ENCODE measurements around the gene SLC10A7. TPM values are rescaled to one million over a fixed set of nuclear protein-coding genes. Genes with fewer than 3 reads are reported as not detected.

The SLC10A7 gene
- polyA plus RNA-seq, 1 donor (not counting 4 experiments of a cell fraction or from before 2014, with no cell fraction given) = 12.7 TPM

DNA sequence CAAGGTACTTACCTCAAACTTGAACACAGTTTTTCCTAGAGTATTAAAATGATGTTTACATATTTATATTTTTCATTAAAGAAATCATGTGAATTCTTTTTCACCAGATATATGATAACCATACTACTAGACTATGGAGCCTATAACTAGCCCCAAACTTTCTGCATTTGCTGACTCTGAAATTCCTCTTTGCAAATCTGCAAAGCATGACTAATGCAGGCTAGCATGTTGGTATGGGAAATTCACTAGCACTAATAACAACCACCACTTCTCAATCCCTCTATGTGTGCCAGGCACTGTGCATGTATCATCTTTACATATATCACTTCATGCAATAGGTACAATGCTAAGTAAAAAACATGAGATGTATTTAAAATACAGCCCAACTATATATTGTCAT lies 51.1 kb downstream of the SLC10A7 start:
- no peak overlapping the region for H2AFZ ChIP-seq (ENCODE audit: control insufficient read depth, low read length)
- no peak overlapping the region for H3K4me3 ChIP-seq (ENCODE audit: control insufficient read depth in 2 of 3, extremely low read depth in 1 of 3, insufficient read depth in 2 of 3, low read depth in 1 of 3, low read length in 3 of 3)
- H3K36me3 ChIP-seq (ENCODE audit: control insufficient read depth in 2 of 2, extremely low read depth in 1 of 2, insufficient read depth in 2 of 2, low read length in 2 of 2) = no peaks in the 10 kb centered on the region
- H3K9me3 ChIP-seq (ENCODE audit: control insufficient read depth, low read depth, low read length) = no peaks in the 10 kb centered on the region
- no peaks in the 10 kb centered on the region for H3K79me2 ChIP-seq (ENCODE audit: control insufficient read depth, insufficient read depth, low read length)
- dilution Hi-C loops (cut with MboI; ENCODE audit: extremely low pct_ligation_motif_present, low sequenced_read_pairs) = no loop called here
- H4K20me1 ChIP-seq (ENCODE audit: control insufficient read depth, extremely low read depth, insufficient read depth, low read length) = no peaks in the 10 kb centered on the region
- no peak overlapping the region for H3K4me2 ChIP-seq (ENCODE audit: control insufficient read depth, extremely low read depth, insufficient read depth, low read depth, low read length)
- DNase-seq (ENCODE audit: low read depth, low spot score) (no peak), FAIRE-seq (no peak)
- TF ChIP-seq, protein P1, sequence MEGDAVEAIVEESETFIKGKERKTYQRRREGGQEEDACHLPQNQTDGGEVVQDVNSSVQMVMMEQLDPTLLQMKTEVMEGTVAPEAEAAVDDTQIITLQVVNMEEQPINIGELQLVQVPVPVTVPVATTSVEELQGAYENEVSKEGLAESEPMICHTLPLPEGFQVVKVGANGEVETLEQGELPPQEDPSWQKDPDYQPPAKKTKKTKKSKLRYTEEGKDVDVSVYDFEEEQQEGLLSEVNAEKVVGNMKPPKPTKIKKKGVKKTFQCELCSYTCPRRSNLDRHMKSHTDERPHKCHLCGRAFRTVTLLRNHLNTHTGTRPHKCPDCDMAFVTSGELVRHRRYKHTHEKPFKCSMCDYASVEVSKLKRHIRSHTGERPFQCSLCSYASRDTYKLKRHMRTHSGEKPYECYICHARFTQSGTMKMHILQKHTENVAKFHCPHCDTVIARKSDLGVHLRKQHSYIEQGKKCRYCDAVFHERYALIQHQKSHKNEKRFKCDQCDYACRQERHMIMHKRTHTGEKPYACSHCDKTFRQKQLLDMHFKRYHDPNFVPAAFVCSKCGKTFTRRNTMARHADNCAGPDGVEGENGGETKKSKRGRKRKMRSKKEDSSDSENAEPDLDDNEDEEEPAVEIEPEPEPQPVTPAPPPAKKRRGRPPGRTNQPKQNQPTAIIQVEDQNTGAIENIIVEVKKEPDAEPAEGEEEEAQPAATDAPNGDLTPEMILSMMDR (optimal IDR thresholded peaks at IDR 0.05 in 1 of 3, IDR thresholded peaks at IDR 0.05 in 1 of 3, conservative IDR thresholded peaks at IDR 0.05 in 1 of 3; ENCODE audit: extremely low read depth in 1 of 3, insufficient read depth in 2 of 3, low read length in 3 of 3) = no peak
- no peak for TF ChIP-seq EZH2 (IDR thresholded peaks at IDR 0.05; ENCODE audit: low read length)
- no peak overlapping the region for H3K9ac ChIP-seq (ENCODE audit: control insufficient read depth, extremely low read depth, insufficient read depth, low read length)
- no peaks in the 10 kb centered on the region for H3K9me1 ChIP-seq (ENCODE audit: control insufficient read depth, extremely low read depth, insufficient read depth, low read length)
- no peaks in the 10 kb centered on the region for H3K27me3 ChIP-seq (ENCODE audit: control insufficient read depth, extremely low read depth, insufficient read depth, low read length)
- H3K4me1 ChIP-seq (ENCODE audit: control insufficient read depth, extremely low read depth, insufficient read depth, low read length) = peaks cover 11% of the 10 kb centered on the region
- no peak overlapping the region for H3K27ac ChIP-seq (ENCODE audit: control insufficient read depth, insufficient read depth, low read length)

DNA sequence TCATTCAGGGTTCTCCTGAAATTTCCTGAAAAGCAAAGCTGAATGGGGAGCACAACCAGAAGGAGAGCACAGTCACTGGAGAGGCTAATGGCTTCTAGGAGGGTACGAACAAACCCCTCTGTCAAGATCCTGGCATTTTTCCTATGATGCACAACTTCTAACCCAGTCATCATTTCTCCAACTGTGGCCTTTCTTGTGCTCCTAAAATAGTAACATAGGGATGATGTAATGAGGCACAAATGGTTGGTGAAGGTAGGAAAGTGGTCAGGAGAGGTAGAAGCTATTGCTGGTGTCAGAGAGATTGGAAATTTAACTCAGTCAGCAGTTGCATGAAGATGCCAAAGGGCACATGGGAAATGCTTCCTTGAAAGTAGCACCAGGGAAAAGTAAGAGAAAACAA lies 52.7 kb downstream of the SLC10A7 start:
- FAIRE-seq (no peak), DNase-seq (ENCODE audit: low read depth, low spot score) (no peak)
- Histone ChIP-seq H3K4me2 (ENCODE audit: control insufficient read depth, extremely low read depth, insufficient read depth, low read depth, low read length) (no peak overlapping the region), H3K79me2 (ENCODE audit: control insufficient read depth, insufficient read depth, low read length) (no peaks in the 10 kb centered on the region), H3K4me3 (ENCODE audit: control insufficient read depth in 2 of 3, extremely low read depth in 1 of 3, insufficient read depth in 2 of 3, low read depth in 1 of 3, low read length in 3 of 3) (no peak overlapping the region), H4K20me1 (ENCODE audit: control insufficient read depth, extremely low read depth, insufficient read depth, low read length) (no peaks in the 10 kb centered on the region), H2AFZ (ENCODE audit: control insufficient read depth, low read length) (no peak overlapping the region), H3K27me3 (ENCODE audit: control insufficient read depth, extremely low read depth, insufficient read depth, low read length) (no peaks in the 10 kb centered on the region), H3K9me1 (ENCODE audit: control insufficient read depth, extremely low read depth, insufficient read depth, low read length) (no peaks in the 10 kb centered on the region), H3K4me1 (ENCODE audit: control insufficient read depth, extremely low read depth, insufficient read depth, low read length) (peaks cover 11% of the 10 kb centered on the region), H3K9me3 (ENCODE audit: control insufficient read depth, low read depth, low read length) (no peaks in the 10 kb centered on the region), H3K27ac (ENCODE audit: control insufficient read depth, insufficient read depth, low read length) (no peak overlapping the region), H3K36me3 (ENCODE audit: control insufficient read depth in 2 of 2, extremely low read depth in 1 of 2, insufficient read depth in 2 of 2, low read length in 2 of 2) (no peaks in the 10 kb centered on the region), H3K9ac (ENCODE audit: control insufficient read depth, extremely low read depth, insufficient read depth, low read length) (no peak overlapping the region)
- dilution Hi-C loops (cut with MboI; ENCODE audit: extremely low pct_ligation_motif_present, low sequenced_read_pairs) = no loop called here
- no peak for TF ChIP-seq EZH2 (IDR thresholded peaks at IDR 0.05; ENCODE audit: low read length)
- TF ChIP-seq, protein P1 (optimal IDR thresholded peaks at IDR 0.05 in 1 of 3, IDR thresholded peaks at IDR 0.05 in 1 of 3, conservative IDR thresholded peaks at IDR 0.05 in 1 of 3; ENCODE audit: extremely low read depth in 1 of 3, insufficient read depth in 2 of 3, low read length in 3 of 3) = no peak

Data from keratinocyte (primary cell).